ENCODE results near the gene THRSP.

Gene THRSP

GRCh38 chr11:78094250-78094649 is 30.6 kb downstream of the THRSP start:
- TF ChIP-seq Cebpa-rat (IDR thresholded peaks at IDR 0.05), result no peak
- Histone ChIP-seq H3K4me1 (no peaks in the 10 kb centered on the region), H3K27ac (no peak overlapping the region), H3K27me3 (no peaks in the 10 kb centered on the region), H3K9ac (no peak overlapping the region), H3K4me2 (no peak overlapping the region), H3K4me3 (no peak overlapping the region), H3K36me3 (peaks cover 36 to 70% (median 53%) of the 10 kb centered on the region in 11 experiments), H3K9me3 (replicated peaks in 1 of 11) (no peaks in the 10 kb centered on the region), H4K20me1 (no peaks in the 10 kb centered on the region)

GRCh38 chr11:78097666-78098385 is 34.2 kb downstream of the THRSP start:
- H4K20me1 ChIP-seq, result no peaks in the 10 kb centered on the region
- no peak for TF ChIP-seq Cebpa-rat (IDR thresholded peaks at IDR 0.05)
- H3K4me1 ChIP-seq, result peaks cover 0 to 9% (median 0%) of the 10 kb centered on the region in 10 experiments; a peak in 5 of 20 replicates
- H3K27ac ChIP-seq, result no peak overlapping the region
- H3K36me3 ChIP-seq, result peaks cover 52 to 99% (median 87%) of the 10 kb centered on the region in 11 experiments
- H3K4me2 ChIP-seq, result no peak overlapping the region
- no peaks in the 10 kb centered on the region for H3K9me3 ChIP-seq (replicated peaks in 1 of 11)
- H3K27me3 ChIP-seq, result no peaks in the 10 kb centered on the region
- H3K4me3 ChIP-seq, result no peak overlapping the region
- H3K9ac ChIP-seq, result no peak overlapping the region

DNA sequence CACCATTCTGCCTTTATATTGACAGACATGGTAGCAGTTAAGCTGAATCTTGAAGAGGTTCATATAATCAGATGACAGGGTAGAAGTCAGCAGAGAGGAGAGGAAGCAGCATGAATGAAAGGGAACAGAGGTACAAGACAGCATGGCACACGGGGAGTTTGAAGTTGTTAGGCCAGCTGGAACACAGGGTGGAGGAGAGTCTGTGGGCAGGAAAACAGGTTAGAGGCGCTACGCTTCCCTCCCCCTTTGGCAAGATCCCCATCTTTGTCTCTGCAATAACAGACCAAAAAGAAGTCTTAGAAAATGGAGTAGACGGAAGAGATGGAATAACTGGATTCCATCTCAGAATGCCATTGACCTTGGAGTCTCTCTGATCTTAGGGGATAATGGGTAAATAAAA is 36.0 kb downstream of the THRSP start:
- Histone ChIP-seq H3K36me3 (peaks cover 57 to 99% (median 83%) of the 10 kb centered on the region in 11 experiments), H3K4me3 (no peak overlapping the region)

GRCh38 chr11:78100261-78100660 is 36.6 kb downstream of the THRSP start:
- Histone ChIP-seq H3K27ac (no peak overlapping the region), H3K4me2 (no peak overlapping the region), H3K27me3 (no peaks in the 10 kb centered on the region), H3K36me3 (peaks cover 51 to 99% (median 80%) of the 10 kb centered on the region in 11 experiments), H3K9me3 (replicated peaks in 1 of 11) (no peaks in the 10 kb centered on the region), H3K4me1 (peaks cover 0 to 9% (median 0%) of the 10 kb centered on the region in 10 experiments; a peak in 5 of 20 replicates), H4K20me1 (no peaks in the 10 kb centered on the region), H3K4me3 (no peak overlapping the region), H3K9ac (no peak overlapping the region)
- TF ChIP-seq Cebpa-rat (IDR thresholded peaks at IDR 0.05), result no peak

More for the DNA sequence above, 36.0 kb downstream of the THRSP start:
- Histone ChIP-seq H3K27ac (no peak overlapping the region), H3K9me3 (replicated peaks in 1 of 11) (no peaks in the 10 kb centered on the region), H3K4me2 (no peak overlapping the region), H3K9ac (no peak overlapping the region), H4K20me1 (no peaks in the 10 kb centered on the region), H3K27me3 (no peaks in the 10 kb centered on the region), H3K4me1 (peaks cover 0 to 9% (median 0%) of the 10 kb centered on the region in 10 experiments; a peak in 5 of 20 replicates)
- no peak for TF ChIP-seq Cebpa-rat (IDR thresholded peaks at IDR 0.05)

GRCh38 chr11:78100676-78101472 is 37.2 kb downstream of the THRSP start:
- H3K27ac ChIP-seq, result no peak overlapping the region; a peak in 1 of 22 replicates
- no peak overlapping the region for H3K9ac ChIP-seq
- TF ChIP-seq Cebpa-rat (IDR thresholded peaks at IDR 0.05), result no peak
- H3K9me3 ChIP-seq (replicated peaks in 1 of 11), result no peaks in the 10 kb centered on the region
- no peak overlapping the region for H3K4me3 ChIP-seq
- H3K4me2 ChIP-seq, result peak overlapping the region in 1 of 11 experiments; percentile 22; a peak in 1 of 22 replicates
- no peaks in the 10 kb centered on the region for H3K27me3 ChIP-seq
- peaks cover 0 to 9% (median 0%) of the 10 kb centered on the region in 10 experiments; a peak in 5 of 20 replicates for H3K4me1 ChIP-seq
- no peaks in the 10 kb centered on the region for H4K20me1 ChIP-seq
- peaks cover 51 to 100% (median 84%) of the 10 kb centered on the region in 11 experiments for H3K36me3 ChIP-seq

GRCh38 chr11:78109081-78110015 is 45.7 kb downstream of the THRSP start:
- H3K9ac ChIP-seq, result no peak overlapping the region
- H3K9me3 ChIP-seq (replicated peaks in 1 of 11), result no peaks in the 10 kb centered on the region
- H3K36me3 ChIP-seq, result peaks cover 27 to 96% (median 87%) of the 10 kb centered on the region in 11 experiments
- H3K4me3 ChIP-seq, result no peak overlapping the region
- H3K27me3 ChIP-seq, result no peaks in the 10 kb centered on the region
- H3K4me2 ChIP-seq, result no peak overlapping the region
- peaks cover 0 to 13% (median 0%) of the 10 kb centered on the region in 10 experiments; a peak in 4 of 20 replicates for H3K4me1 ChIP-seq
- H3K27ac ChIP-seq, result no peak overlapping the region
- no peaks in the 10 kb centered on the region for H4K20me1 ChIP-seq
- no peak for TF ChIP-seq Cebpa-rat (IDR thresholded peaks at IDR 0.05)

- Histone ChIP-seq H3K36me3 (peaks cover 27 to 96% (median 88%) of the 10 kb centered on the region in 11 experiments), H3K4me3 (no peak overlapping the region)
- TF ChIP-seq Cebpa-rat (IDR thresholded peaks at IDR 0.05), result no peak
These were observed 46.7 kb downstream of the THRSP start for GRCh38 chr11:78110351-78110750.

DNA sequence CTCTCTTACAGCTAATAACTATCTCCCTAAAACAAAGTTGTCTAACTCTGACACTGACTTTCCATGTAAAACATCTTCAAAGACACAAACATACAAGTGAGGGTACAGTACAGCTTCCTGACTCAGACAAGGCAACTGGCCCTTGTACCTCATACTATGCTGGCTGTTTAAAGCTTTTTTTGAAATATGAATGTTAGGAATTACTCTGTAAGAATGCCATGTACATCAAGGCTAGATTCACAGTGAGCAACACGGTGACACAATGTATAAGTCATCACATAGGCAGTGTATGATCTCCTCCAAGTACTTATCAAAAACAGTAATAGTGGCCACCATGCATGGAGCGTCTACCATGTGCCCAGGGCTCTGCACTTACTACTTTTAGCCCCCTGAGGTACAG is 47.2 kb downstream of the THRSP start:
- no peaks in the 10 kb centered on the region for H4K20me1 ChIP-seq
- H3K27me3 ChIP-seq, result no peaks in the 10 kb centered on the region
- no peak overlapping the region for H3K9ac ChIP-seq
- no peak for TF ChIP-seq Cebpa-rat (IDR thresholded peaks at IDR 0.05)
- H3K9me3 ChIP-seq (replicated peaks in 1 of 11), result no peaks in the 10 kb centered on the region
- H3K36me3 ChIP-seq, result peaks cover 27 to 96% (median 86%) of the 10 kb centered on the region in 11 experiments
- H3K4me2 ChIP-seq, result no peak overlapping the region
- H3K4me3 ChIP-seq, result no peak overlapping the region
- H3K4me1 ChIP-seq, result peaks cover 0 to 13% (median 0%) of the 10 kb centered on the region in 10 experiments; a peak in 4 of 20 replicates
- H3K27ac ChIP-seq, result no peak overlapping the region

More at GRCh38 chr11:78110351-78110750, 46.7 kb downstream of the THRSP start:
- Histone ChIP-seq H3K27me3 (no peaks in the 10 kb centered on the region), H3K27ac (no peak overlapping the region), H3K9me3 (replicated peaks in 1 of 11) (no peaks in the 10 kb centered on the region), H3K4me1 (peaks cover 0 to 13% (median 0%) of the 10 kb centered on the region in 10 experiments; a peak in 4 of 20 replicates), H4K20me1 (no peaks in the 10 kb centered on the region), H3K4me2 (no peak overlapping the region), H3K9ac (no peak overlapping the region)

All from BLaER1 treated with 17β-estradiol and CSF1 and Interleukin-3, amounts not matched to agents 10 nM and 100 nM (cell line).